Transverse colon (tissue), 4 donors: ENCODE measurements around the gene PPP2R2C.

Experiments
- EP300 ChIP-seq: sonication (generic); formaldehyde crosslinking; IDR thresholded peaks from one replicate; pipeline ENCODE4 v1.6.1; 2017; ENCODE audit warnings: antibody characterized with exemption, low read depth
- POLR2A ChIP-seq: fragments of 450-650 bp; IDR thresholded peaks from one replicate; pipeline ENCODE4 v1.6.1; 2016; ENCODE audit warnings: antibody characterized with exemption, mild to moderate bottlenecking, moderate library complexity
- POLR2AphosphoS5 ChIP-seq, 3 donors: sonication (generic); formaldehyde crosslinking; IDR thresholded peaks; one replicate each; pipeline ENCODE4 v1.6.1; 2016; ENCODE audit warnings: antibody characterized with exemption in 3 of 3
- TF ChIP-seq, protein P1 (sequence below), 5 experiments: fragments of 200-600 bp in 3 of 5; fragments of 450-650 bp in 2 of 5; sonication (generic) in 3 of 5; IDR thresholded peaks; 1 replicate in 2 of 5; 2 replicates in 3 of 5; pipeline ENCODE4 v1.5.1; 2016 to 2017; ENCODE audit warnings: antibody characterized with exemption in 5 of 5, inconsistent platforms in 3 of 5, mild to moderate bottlenecking in 2 of 5, moderate library complexity in 1 of 5

GRCh38 chr4:6502147-6502546 is 29.7 kb upstream of the PPP2R2C start:
- TF ChIP-seq POLR2AphosphoS5 (IDR thresholded peaks at IDR 0.05) (no peak), POLR2A (no peak), EP300 (no peak)
- TF ChIP-seq, protein P1, sequence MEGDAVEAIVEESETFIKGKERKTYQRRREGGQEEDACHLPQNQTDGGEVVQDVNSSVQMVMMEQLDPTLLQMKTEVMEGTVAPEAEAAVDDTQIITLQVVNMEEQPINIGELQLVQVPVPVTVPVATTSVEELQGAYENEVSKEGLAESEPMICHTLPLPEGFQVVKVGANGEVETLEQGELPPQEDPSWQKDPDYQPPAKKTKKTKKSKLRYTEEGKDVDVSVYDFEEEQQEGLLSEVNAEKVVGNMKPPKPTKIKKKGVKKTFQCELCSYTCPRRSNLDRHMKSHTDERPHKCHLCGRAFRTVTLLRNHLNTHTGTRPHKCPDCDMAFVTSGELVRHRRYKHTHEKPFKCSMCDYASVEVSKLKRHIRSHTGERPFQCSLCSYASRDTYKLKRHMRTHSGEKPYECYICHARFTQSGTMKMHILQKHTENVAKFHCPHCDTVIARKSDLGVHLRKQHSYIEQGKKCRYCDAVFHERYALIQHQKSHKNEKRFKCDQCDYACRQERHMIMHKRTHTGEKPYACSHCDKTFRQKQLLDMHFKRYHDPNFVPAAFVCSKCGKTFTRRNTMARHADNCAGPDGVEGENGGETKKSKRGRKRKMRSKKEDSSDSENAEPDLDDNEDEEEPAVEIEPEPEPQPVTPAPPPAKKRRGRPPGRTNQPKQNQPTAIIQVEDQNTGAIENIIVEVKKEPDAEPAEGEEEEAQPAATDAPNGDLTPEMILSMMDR (IDR thresholded peaks at IDR 0.05): no peak
